ENCODE data around the gene NFATC2.

GRCh38 chr20:51591871-51592270 lies 49.4 kb upstream of the NFATC2 start:
- TF ChIP-seq CTCF (IDR thresholded peaks at IDR 0.05; ENCODE audit: control extremely low read depth in 1 of 3, insufficient read depth in 1 of 3, low read depth in 1 of 3, low read length in 3 of 3) (no peak), EZH2 (IDR thresholded peaks at IDR 0.05; ENCODE audit: low read depth, low read length, severe bottlenecking) (no peak)
